ENCODE measurements around the gene RAB15.

GRCh38 chr14:64947710-64948611, 24.2 kb downstream of the RAB15 start:
- TF ChIP-seq CTCF (IDR thresholded peaks at IDR 0.05), result no peak
- no peak for TF ChIP-seq POLR2A (IDR thresholded peaks at IDR 0.05)
